Ovary (tissue), 9 donors: ENCODE data around the gene DEAF1. TPM values are rescaled to one million over a fixed set of nuclear protein-coding genes. Genes with fewer than 3 reads are reported as not detected.
"Not testable (repeated sequence)": the region's sequence is repeated elsewhere in the genome, so short reads cannot be mapped to it uniquely, and the experiment has no call there.

ENCODE experiments used
- DNase-seq, 5 donors: peaks; one replicate each; pipeline ENCODE4 v3.0.0-alpha.2; 2019 to 2020
- H3K27ac ChIP-seq, 2 donors: fragments of 200-600 bp; one replicate each; pipeline versions ENCODE4 v1.5.1 to v1.8.0; 2019 to 2022
- H3K27me3 ChIP-seq: fragments of 200-600 bp; one replicate; pipeline ENCODE4 v1.8.0; 2022
- H3K36me3 ChIP-seq: fragments of 200-600 bp; sonication (generic); one replicate; pipeline ENCODE4 v1.5.1; 2019
- H3K4me1 ChIP-seq: one replicate; pipeline ENCODE4 v1.8.1; 2013; ENCODE audit warnings: mild to moderate bottlenecking, moderate library complexity; ENCODE audit not compliant: insufficient read depth
- H3K4me3 ChIP-seq: fragments of 200-600 bp; sonication (generic); one replicate; pipeline ENCODE4 v1.5.1; 2017
- H3K9me3 ChIP-seq, 2 donors: fragments of 200-600 bp in 1 of 2; sonication (generic) in 1 of 2; one replicate each; pipeline versions ENCODE4 v1.5.1 to v1.8.1; 2013 to 2019; ENCODE audit warnings: mild to moderate bottlenecking in 1 of 2, moderate library complexity in 1 of 2
- EP300 ChIP-seq: sonication (generic); formaldehyde crosslinking; IDR thresholded peaks from one replicate; pipeline ENCODE4 v1.6.1; 2017; ENCODE audit warnings: antibody characterized with exemption
- POLR2A ChIP-seq: fragments of 450-650 bp; IDR thresholded peaks from one replicate; pipeline ENCODE4 v1.6.1; 2017; ENCODE audit warnings: antibody characterized with exemption, mild to moderate bottlenecking, moderate library complexity
- WGBS, 3 donors: extraction: QIAGEN DNeasy Blood & Tissue Kit in 1 of 3; methylation state at CpG; one replicate each; pipeline versions ENCODE4 v1.1.5 to v1.1.7; 2013 to 2017; 5-methylcytosine and 5-hydroxymethylcytosine counted together
- intact Hi-C, 4 donors: fragments of 100-400 bp; cut with DNase I; formaldehyde crosslinking; loops; one replicate each; pipeline versions ENCODE4 v1.11.0 to v1.15.1; 2022 to 2023
- polyA plus RNA-seq, 2 donors: library from polyadenylated mRNA; stranded (reverse); fragments of 200-250 nt in 1 of 2; fragments of 350-450 nt in 1 of 2; fragmentation: Illumina TruSeq in 1 of 2; extraction: RNeasy Lipid Tissue Mini Kit (QIAGEN cat#74804) in 1 of 2; gene quantifications; one replicate each; pipeline ENCODE4 v1.2.3, GENCODE V29; 2013 to 2014
- total RNA-seq, 7 donors: library from RNA; depleted of rRNA in 2 of 7; stranded (reverse); fragments of >200 nt in 2 of 7; fragmentation: NEBNext Ultra II Directional in 3 of 7; extraction: Animal tissue kit (Norgen Biotek cat#: 25700) in 3 of 7; gene quantifications; one replicate each; pipeline versions ENCODE4 v1.1.0 to v1.2.4, GENCODE V29; 2016 to 2023
- TF ChIP-seq, protein P1 (sequence below), 3 donors: fragments of 450-650 bp in 2 of 3; fragments of 200-600 bp in 1 of 3; IDR thresholded peaks; one replicate each; pipeline versions ENCODE4 v1.5.1 to v1.8.0; 2016 to 2022; ENCODE audit warnings: antibody characterized with exemption in 3 of 3, mild to moderate bottlenecking in 1 of 3
- donor health status: DM: no; HTN: no; CAD: no; lungs with moderate emphysema.
- donor health status: DM: no; HTN: no; CAD: no.
- donor health status: Bipolar disorder and iron deficiency.
- donor health status: DM: yes; HTN: yes; CAD: no.
- donor health status: DM: no; HTN: no; CAD: no.
- donor health status: DM: yes; HTN: yes; CAD: no.

DEAF1 gene
- total and polyA plus RNA-seq, 9 donors: 10.2 to 43.4 (median 28.6) TPM

DNA sequence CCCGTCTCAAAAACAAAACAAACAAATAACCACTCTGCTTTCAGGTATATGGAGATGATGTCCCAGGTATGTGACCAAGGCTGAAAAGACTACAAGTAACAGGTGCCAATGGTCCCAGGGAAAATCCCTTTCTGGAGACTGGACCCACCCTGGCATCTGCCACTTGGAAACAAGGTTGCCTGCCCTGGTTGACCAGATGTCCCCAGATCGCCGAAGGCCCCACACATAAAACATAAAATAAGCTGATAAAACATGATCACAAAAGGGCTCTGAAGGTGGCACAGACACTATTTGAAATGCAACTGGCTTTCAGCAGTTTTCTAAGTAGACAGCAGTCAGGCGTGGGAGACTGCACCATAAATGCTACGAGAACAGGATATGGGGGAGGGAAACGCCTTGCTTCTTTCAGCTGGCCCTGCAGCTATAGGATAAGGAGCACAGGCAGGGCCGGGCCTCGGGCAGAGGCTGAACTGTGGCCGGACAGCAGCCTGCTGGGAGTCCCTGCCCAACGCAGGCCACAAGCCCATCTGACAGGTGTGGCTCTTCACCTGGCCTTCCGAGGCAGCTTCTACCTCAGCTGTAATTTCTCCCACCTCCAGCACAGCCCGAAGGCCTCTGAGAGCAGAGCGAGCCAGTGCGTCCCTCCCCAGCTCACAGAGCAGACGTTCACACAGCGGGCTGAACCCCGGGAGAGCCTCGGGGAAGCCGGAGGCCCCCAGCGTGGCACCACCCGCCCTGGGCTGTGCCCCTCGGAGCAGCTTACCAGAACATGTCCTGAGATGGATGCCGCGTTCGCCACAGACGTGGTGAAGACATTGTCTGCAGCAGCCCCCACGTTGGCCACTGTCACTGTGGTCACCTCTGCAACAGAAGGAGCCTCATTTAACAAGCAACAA, 4.0 kb downstream of the DEAF1 start:
- no peaks in the 10 kb centered on the region for H3K36me3 ChIP-seq
- no peak for TF ChIP-seq EP300
- TF ChIP-seq, protein P1, sequence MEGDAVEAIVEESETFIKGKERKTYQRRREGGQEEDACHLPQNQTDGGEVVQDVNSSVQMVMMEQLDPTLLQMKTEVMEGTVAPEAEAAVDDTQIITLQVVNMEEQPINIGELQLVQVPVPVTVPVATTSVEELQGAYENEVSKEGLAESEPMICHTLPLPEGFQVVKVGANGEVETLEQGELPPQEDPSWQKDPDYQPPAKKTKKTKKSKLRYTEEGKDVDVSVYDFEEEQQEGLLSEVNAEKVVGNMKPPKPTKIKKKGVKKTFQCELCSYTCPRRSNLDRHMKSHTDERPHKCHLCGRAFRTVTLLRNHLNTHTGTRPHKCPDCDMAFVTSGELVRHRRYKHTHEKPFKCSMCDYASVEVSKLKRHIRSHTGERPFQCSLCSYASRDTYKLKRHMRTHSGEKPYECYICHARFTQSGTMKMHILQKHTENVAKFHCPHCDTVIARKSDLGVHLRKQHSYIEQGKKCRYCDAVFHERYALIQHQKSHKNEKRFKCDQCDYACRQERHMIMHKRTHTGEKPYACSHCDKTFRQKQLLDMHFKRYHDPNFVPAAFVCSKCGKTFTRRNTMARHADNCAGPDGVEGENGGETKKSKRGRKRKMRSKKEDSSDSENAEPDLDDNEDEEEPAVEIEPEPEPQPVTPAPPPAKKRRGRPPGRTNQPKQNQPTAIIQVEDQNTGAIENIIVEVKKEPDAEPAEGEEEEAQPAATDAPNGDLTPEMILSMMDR (IDR thresholded peaks at IDR 0.05): no peak
- no peak for TF ChIP-seq POLR2A
- no peaks in the 10 kb centered on the region for H3K27me3 ChIP-seq
- H3K4me1 ChIP-seq: peaks cover 12% of the 10 kb centered on the region
- H3K9me3 ChIP-seq: no peaks in the 10 kb centered on the region
- 69 to 76% (median 72%) methylated on average over 26 to 27 of the region's 27 CpGs for WGBS, 3 donors
- no peak overlapping the region for H3K27ac ChIP-seq
- DNase-seq: no peak
- H3K4me3 ChIP-seq: no peak overlapping the region
- intact Hi-C loops: no loop called here

DNA sequence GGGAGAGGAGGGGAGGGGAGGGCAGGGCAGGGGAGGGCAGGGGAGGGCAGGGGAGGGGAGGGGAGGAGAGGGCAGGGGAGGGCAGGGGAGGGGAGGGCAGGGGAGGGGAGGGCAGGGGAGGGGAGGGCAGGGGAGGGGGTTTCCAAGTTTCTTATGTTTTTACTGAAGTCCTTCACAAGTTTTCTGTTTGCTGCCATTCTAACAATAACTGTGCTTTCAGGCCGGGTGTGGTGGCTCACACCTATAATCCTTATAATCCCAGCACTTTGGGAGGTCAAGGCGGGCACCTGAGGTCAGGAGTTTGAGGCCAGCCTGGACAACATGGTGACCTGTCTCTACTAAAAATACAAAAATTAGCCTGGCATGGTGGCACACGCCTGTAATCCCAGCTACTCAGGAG, 4.8 kb downstream of the DEAF1 start:
- intact Hi-C loops, DNase-seq, H3K27ac ChIP-seq, H3K27me3 ChIP-seq, H3K9me3 ChIP-seq, H3K36me3 ChIP-seq, H3K4me3 ChIP-seq: not testable (repeated sequence)
- peaks cover 12% of the 10 kb centered on the region for H3K4me1 ChIP-seq
- 91 to 98% (median 92%) methylated on average over 3 of the region's 3 CpGs for WGBS, 3 donors

DNA sequence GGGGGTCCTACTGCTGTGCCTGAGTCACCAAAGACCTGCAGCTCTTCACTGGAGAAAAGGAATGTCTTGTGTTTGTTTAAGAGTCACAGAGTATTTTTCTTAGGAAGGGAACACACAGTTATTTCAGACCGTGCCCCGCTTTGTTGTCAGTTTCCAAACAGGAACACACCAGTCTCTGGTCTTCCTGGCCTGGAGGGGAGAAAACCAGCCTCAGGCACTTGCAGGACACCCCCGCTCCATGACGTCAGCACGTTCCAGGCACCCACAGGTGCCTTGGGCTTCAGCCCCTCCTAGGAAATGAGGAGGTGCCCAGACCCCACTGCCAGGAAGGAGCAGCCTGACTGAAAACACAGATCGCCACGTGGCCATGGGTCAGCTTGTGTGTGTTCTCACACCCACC, 5.4 kb downstream of the DEAF1 start:
- TF ChIP-seq POLR2A: no peak
- TF ChIP-seq EP300: no peak
- TF ChIP-seq, protein P1 (IDR thresholded peaks at IDR 0.05): no peak
- WGBS, 3 donors: 62 to 72% (median 68%) methylated on average over 7 of the region's 7 CpGs

DNA sequence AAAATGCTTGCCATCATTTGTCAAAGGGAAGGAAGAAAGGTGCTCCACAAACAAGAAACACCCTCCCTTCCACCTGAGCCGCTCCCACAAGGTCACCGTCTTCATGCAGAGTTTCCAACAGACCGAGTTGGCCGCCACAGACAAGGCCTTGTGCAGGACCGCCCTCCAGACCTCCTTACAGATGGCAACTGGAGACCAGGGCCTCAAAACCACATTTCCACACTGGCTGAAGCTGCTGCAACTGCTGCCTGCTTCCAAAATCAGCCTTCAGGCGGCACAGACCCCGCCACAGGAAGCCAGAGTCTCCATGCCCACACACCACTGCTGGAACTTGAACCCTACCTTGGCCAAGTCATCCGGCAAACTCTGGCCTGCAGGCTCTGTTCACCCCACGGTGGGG, 6.3 kb downstream of the DEAF1 start:
- intact Hi-C loops: no loop called here
- H3K36me3 ChIP-seq: no peaks in the 10 kb centered on the region

More for the DNA sequence above, 5.4 kb downstream of the DEAF1 start:
- Histone ChIP-seq H3K27me3 (no peaks in the 10 kb centered on the region), H3K36me3 (no peaks in the 10 kb centered on the region), H3K4me1 (peaks cover 12% of the 10 kb centered on the region), H3K27ac (no peak overlapping the region), H3K9me3 (no peaks in the 10 kb centered on the region), H3K4me3 (no peak overlapping the region)
- intact Hi-C loops: no loop called here
- DNase-seq: no peak

More for the DNA sequence above, 6.3 kb downstream of the DEAF1 start:
- Histone ChIP-seq H3K27me3 (no peaks in the 10 kb centered on the region), H3K9me3 (no peaks in the 10 kb centered on the region), H3K27ac (no peak overlapping the region), H3K4me1 (peaks cover 3% of the 10 kb centered on the region), H3K4me3 (no peak overlapping the region)
- 88 to 90% (median 90%) methylated on average over 9 of the region's 9 CpGs for WGBS, 3 donors
- TF ChIP-seq, protein P1 (IDR thresholded peaks at IDR 0.05): no peak
- TF ChIP-seq EP300: no peak
- TF ChIP-seq POLR2A: no peak
- DNase-seq: no peak
